KOPT-K1 (cell line): ENCODE measurements around the gene KCND2.

Experiments
- H3K27ac ChIP-seq: fragments of 200-600 bp; sonication (generic); 2 replicates; pipeline ENCODE4 v1.5.1; 2016; ENCODE audit warnings: antibody characterized with exemption, mild to moderate bottlenecking, low read depth, low read length; ENCODE audit not compliant: poor library complexity, severe bottlenecking
- H3K36me3 ChIP-seq: fragments of 200-600 bp; sonication (generic); 2 replicates; pipeline ENCODE4 v1.5.1; 2017; ENCODE audit warnings: antibody characterized with exemption, mild to moderate bottlenecking, low read length, moderate library complexity; ENCODE audit not compliant: insufficient read depth
- H3K9me3 ChIP-seq: fragments of 200-600 bp; sonication (generic); 2 replicates; pipeline ENCODE4 v1.5.1; 2017; ENCODE audit warnings: antibody characterized with exemption, low read length, mild to moderate bottlenecking; ENCODE audit not compliant: insufficient read depth, poor library complexity, severe bottlenecking

Gene KCND2

GRCh38 chr7:120276720-120277119, 3.7 kb downstream of the KCND2 start:
- Histone ChIP-seq H3K9me3 (no peaks in the 10 kb centered on the region), H3K27ac (no peak overlapping the region), H3K36me3 (no peaks in the 10 kb centered on the region)

- Histone ChIP-seq H3K27ac (no peak overlapping the region), H3K36me3 (no peaks in the 10 kb centered on the region), H3K9me3 (no peaks in the 10 kb centered on the region)
Observed at GRCh38 chr7:120278773-120279172, 5.8 kb downstream of the KCND2 start.

GRCh38 chr7:120280743-120281142, 7.8 kb downstream of the KCND2 start:
- Histone ChIP-seq H3K9me3 (no peaks in the 10 kb centered on the region), H3K36me3 (no peaks in the 10 kb centered on the region)

GRCh38 chr7:120293027-120293426, 20.1 kb downstream of the KCND2 start:
- Histone ChIP-seq H3K9me3 (no peaks in the 10 kb centered on the region), H3K27ac (no peak overlapping the region), H3K36me3 (no peaks in the 10 kb centered on the region)

More at GRCh38 chr7:120280743-120281142, 7.8 kb downstream of the KCND2 start:
- no peak overlapping the region for H3K27ac ChIP-seq

GRCh38 chr7:120302190-120302589, 29.2 kb downstream of the KCND2 start:
- no peaks in the 10 kb centered on the region for H3K9me3 ChIP-seq

GRCh38 chr7:120303105-120303504, 30.1 kb downstream of the KCND2 start:
- no peaks in the 10 kb centered on the region for H3K9me3 ChIP-seq
- no peaks in the 10 kb centered on the region for H3K36me3 ChIP-seq
- H3K27ac ChIP-seq = no peak overlapping the region

More at GRCh38 chr7:120302190-120302589, 29.2 kb downstream of the KCND2 start:
- H3K27ac ChIP-seq = no peak overlapping the region
- no peaks in the 10 kb centered on the region for H3K36me3 ChIP-seq

- no peaks in the 10 kb centered on the region for H3K36me3 ChIP-seq
- H3K27ac ChIP-seq = no peak overlapping the region
- H3K9me3 ChIP-seq = no peaks in the 10 kb centered on the region
Observed at GRCh38 chr7:120304674-120305073, 31.7 kb downstream of the KCND2 start.

GRCh38 chr7:120307991-120308545, 35.1 kb downstream of the KCND2 start:
- H3K36me3 ChIP-seq = no peaks in the 10 kb centered on the region
- H3K9me3 ChIP-seq = no peaks in the 10 kb centered on the region
- H3K27ac ChIP-seq = no peak overlapping the region

- no peaks in the 10 kb centered on the region for H3K9me3 ChIP-seq
- H3K27ac ChIP-seq = no peak overlapping the region
- H3K36me3 ChIP-seq = no peaks in the 10 kb centered on the region
Observed at GRCh38 chr7:120311028-120311788, 38.2 kb downstream of the KCND2 start.

- no peak overlapping the region for H3K27ac ChIP-seq
Observed at GRCh38 chr7:120320218-120320961, 47.4 kb downstream of the KCND2 start.

GRCh38 chr7:120327054-120327453, 54.1 kb downstream of the KCND2 start:
- Histone ChIP-seq H3K9me3 (no peaks in the 10 kb centered on the region), H3K36me3 (no peaks in the 10 kb centered on the region), H3K27ac (no peak overlapping the region)

More at GRCh38 chr7:120320218-120320961, 47.4 kb downstream of the KCND2 start:
- Histone ChIP-seq H3K9me3 (no peaks in the 10 kb centered on the region), H3K36me3 (no peaks in the 10 kb centered on the region)

GRCh38 chr7:120332433-120332832, 59.5 kb downstream of the KCND2 start:
- Histone ChIP-seq H3K9me3 (no peaks in the 10 kb centered on the region), H3K27ac (no peak overlapping the region), H3K36me3 (no peaks in the 10 kb centered on the region)

- no peaks in the 10 kb centered on the region for H3K9me3 ChIP-seq
- H3K36me3 ChIP-seq = no peaks in the 10 kb centered on the region
- no peak overlapping the region for H3K27ac ChIP-seq
Observed at GRCh38 chr7:120334475-120334874, 61.5 kb downstream of the KCND2 start.

GRCh38 chr7:120337308-120337907, 64.4 kb downstream of the KCND2 start:
- Histone ChIP-seq H3K27ac (no peak overlapping the region), H3K9me3 (no peaks in the 10 kb centered on the region), H3K36me3 (no peaks in the 10 kb centered on the region)

- H3K27ac ChIP-seq = no peak overlapping the region
- H3K9me3 ChIP-seq = no peaks in the 10 kb centered on the region
- H3K36me3 ChIP-seq = no peaks in the 10 kb centered on the region
Observed at GRCh38 chr7:120344276-120344675, 71.3 kb downstream of the KCND2 start.
